Measurements from ENCODE around the gene TBC1D21. TPM values are rescaled to one million over a fixed set of nuclear protein-coding genes. Genes with fewer than 3 reads are reported as not detected.

TBC1D21 gene
- total RNA-seq, 1 donor from 2014 or later, result not detected

- no peak for DNase-seq (ENCODE audit: extremely low spot score, unreplicated experiment)
- Mint-ChIP-seq H3K4me3 (ENCODE audit: unreplicated experiment) (peak overlapping the region; percentile 78), H3K9me3 (ENCODE audit: unreplicated experiment) (no peaks in the 10 kb centered on the region), H3K27ac (ENCODE audit: unreplicated experiment) (peak overlapping the region; percentile 96), H3K36me3 (ENCODE audit: unreplicated experiment) (peaks cover 13% of the 10 kb centered on the region), H3K27me3 (ENCODE audit: unreplicated experiment) (no peaks in the 10 kb centered on the region), H3K4me1 (ENCODE audit: unreplicated experiment) (peaks cover 67% of the 10 kb centered on the region)
- no peak for TF ChIP-seq CTCF (IDR thresholded peaks at IDR 0.05)
These were observed 50.3 kb downstream of the TBC1D21 start for GRCh38 chr15:73923488-73924164.

GRCh38 chr15:73924171-73924921 lies 51.0 kb downstream of the TBC1D21 start:
- Mint-ChIP-seq H3K27ac (ENCODE audit: unreplicated experiment) (peak overlapping the region; percentile 96), H3K4me1 (ENCODE audit: unreplicated experiment) (peaks cover 74% of the 10 kb centered on the region), H3K9me3 (ENCODE audit: unreplicated experiment) (no peaks in the 10 kb centered on the region), H3K36me3 (ENCODE audit: unreplicated experiment) (peaks cover 10% of the 10 kb centered on the region), H3K4me3 (ENCODE audit: unreplicated experiment) (peak overlapping the region; percentile 78), H3K27me3 (ENCODE audit: unreplicated experiment) (no peaks in the 10 kb centered on the region)
- DNase-seq (ENCODE audit: extremely low spot score, unreplicated experiment), result peak; percentile 92
- no peak for TF ChIP-seq CTCF (IDR thresholded peaks at IDR 0.05)

GRCh38 chr15:73925848-73926218 lies 52.5 kb downstream of the TBC1D21 start:
- Mint-ChIP-seq H3K27me3 (ENCODE audit: unreplicated experiment) (no peaks in the 10 kb centered on the region), H3K4me3 (ENCODE audit: unreplicated experiment) (peak overlapping the region; percentile 78)
- DNase-seq (ENCODE audit: extremely low spot score, unreplicated experiment), result no peak

GRCh38 chr15:73926219-73927002 lies 53.0 kb downstream of the TBC1D21 start, which contains the start of gene LOXL1:
LOXL1 (plus strand) TSS chr15:73926462; CDS start chr15:73926784, 322 bp downstream.
- H3K36me3 Mint-ChIP-seq (ENCODE audit: unreplicated experiment), result peaks cover 1% of the 10 kb centered on the region
- DNase-seq (ENCODE audit: extremely low spot score, unreplicated experiment), result peak; percentile 91
- peaks cover 81% of the 10 kb centered on the region for H3K4me1 Mint-ChIP-seq (ENCODE audit: unreplicated experiment)
- H3K27ac Mint-ChIP-seq (ENCODE audit: unreplicated experiment), result peak within 1 kb of the TSS; percentile 96
- peak within 1 kb of the TSS; percentile 78 for H3K4me3 Mint-ChIP-seq (ENCODE audit: unreplicated experiment)
- TF ChIP-seq CTCF (IDR thresholded peaks at IDR 0.05), result no peak
- no peaks in the 10 kb centered on the region for H3K27me3 Mint-ChIP-seq (ENCODE audit: unreplicated experiment)
- no peaks in the 10 kb centered on the region for H3K9me3 Mint-ChIP-seq (ENCODE audit: unreplicated experiment)

More at GRCh38 chr15:73925848-73926218, 52.5 kb downstream of the TBC1D21 start:
- Mint-ChIP-seq H3K4me1 (ENCODE audit: unreplicated experiment) (peaks cover 80% of the 10 kb centered on the region), H3K27ac (ENCODE audit: unreplicated experiment) (peak overlapping the region; percentile 96), H3K36me3 (ENCODE audit: unreplicated experiment) (peaks cover 1% of the 10 kb centered on the region), H3K9me3 (ENCODE audit: unreplicated experiment) (no peaks in the 10 kb centered on the region)
- no peak for TF ChIP-seq CTCF (IDR thresholded peaks at IDR 0.05)

Measured in osteocyte (in vitro differentiated cells).